Right hindlimb (tissue), 1 donor: Measurements from ENCODE around the gene MACROD1.
A peak's percentile ranks its signal among the peaks of the same experiment; 100 is the strongest.

ENCODE experiments used
- DNase-seq: peaks from one replicate; pipeline ENCODE4 v3.0.0-alpha.2; 2018

MACROD1 gene

GRCh38 chr11:64089493-64089892 lies 76.4 kb downstream of the MACROD1 start:
- no peak for DNase-seq

- no peak for DNase-seq
These were observed 76.9 kb downstream of the MACROD1 start for GRCh38 chr11:64089027-64089360.

- no peak for DNase-seq
These were observed 77.5 kb downstream of the MACROD1 start for GRCh38 chr11:64088162-64089026.

- peak; percentile 81 for DNase-seq
These were observed 79.4 kb downstream of the MACROD1 start for GRCh38 chr11:64086258-64087123.

GRCh38 chr11:64085906-64086257 lies 80.0 kb downstream of the MACROD1 start:
- no peak for DNase-seq

GRCh38 chr11:64084951-64085710 lies 80.8 kb downstream of the MACROD1 start:
- no peak for DNase-seq

GRCh38 chr11:64084146-64084950 lies 81.6 kb downstream of the MACROD1 start:
- DNase-seq = no peak

- DNase-seq = no peak
These were observed 82.4 kb downstream of the MACROD1 start for GRCh38 chr11:64083398-64084080.

GRCh38 chr11:64081745-64082442 lies 84.0 kb downstream of the MACROD1 start:
- no peak for DNase-seq

GRCh38 chr11:64080390-64080789 lies 85.5 kb downstream of the MACROD1 start:
- no peak for DNase-seq

GRCh38 chr11:64078905-64079304 lies 87.0 kb downstream of the MACROD1 start:
- DNase-seq = no peak

GRCh38 chr11:64078284-64078683 lies 87.6 kb downstream of the MACROD1 start:
- DNase-seq = peak; percentile 77

GRCh38 chr11:64077607-64078006 lies 88.3 kb downstream of the MACROD1 start:
- no peak for DNase-seq

- no peak for DNase-seq
These were observed 89.2 kb downstream of the MACROD1 start for GRCh38 chr11:64076758-64077157.

GRCh38 chr11:64074239-64074638 lies 91.7 kb downstream of the MACROD1 start:
- DNase-seq = no peak

GRCh38 chr11:64073542-64073941 lies 92.4 kb downstream of the MACROD1 start:
- DNase-seq = no peak

GRCh38 chr11:64072871-64073270 lies 93.0 kb downstream of the MACROD1 start:
- DNase-seq = no peak

GRCh38 chr11:64072403-64072802 lies 93.5 kb downstream of the MACROD1 start:
- DNase-seq = no peak

GRCh38 chr11:64071849-64072248 lies 94.1 kb downstream of the MACROD1 start:
- no peak for DNase-seq

- DNase-seq = no peak
These were observed 95.6 kb downstream of the MACROD1 start for GRCh38 chr11:64070314-64070681.
